PC-3 (cell line): ENCODE data around the gene VRK3. TPM values are rescaled to one million over a fixed set of nuclear protein-coding genes. Genes with fewer than 3 reads are reported as not detected.

Source experiments
- ATAC-seq: fragments of 200-7000 bp; cut with Tn5 transposase; 2 replicates; pipeline ENCODE4 v1.9.1; 2020; ENCODE audit warnings: mild to moderate bottlenecking, moderate library complexity
- BruUV-seq: library from RNA; stranded (reverse); fragments of 400-500 nt; replicated peaks from 2 replicates; lab custom pipeline; 2021; lab: Mats Ljungman, UMichigan
- CTCF ChIA-PET: fragments of 300-600 bp; sonication (Branson Sonifier 250); formaldehyde crosslinking; loops from one replicate; lab custom pipeline; 2022; ENCODE audit warnings: antibody characterized with exemption; lab: Charles Lee
- POLR2A ChIA-PET: fragments of 300-600 bp; sonication (Branson Sonifier 250); formaldehyde crosslinking; loops from one replicate; lab custom pipeline; 2022; ENCODE audit warnings: antibody characterized with exemption; ENCODE audit not compliant: unreplicated experiment; lab: Charles Lee
- DNase-seq: peaks from one replicate; pipeline ENCODE4 v3.0.0-alpha.2; 2015
- H2AFZ ChIP-seq: fragments of 300-600 bp; sonication (generic); 2 replicates; pipeline ENCODE4 v1.6.0; 2016; ENCODE audit warnings: antibody characterized with exemption, low read length
- H3F3A ChIP-seq: fragments of 300-600 bp; sonication (generic); one replicate; pipeline ENCODE4 v1.6.0; 2017; ENCODE audit warnings: antibody characterized with exemption, low read length, control low read depth, mild to moderate bottlenecking; ENCODE audit not compliant: unreplicated experiment
- H3K27ac ChIP-seq: fragments of 300-600 bp; sonication (generic); 2 replicates; pipeline ENCODE4 v1.5.1; 2016; ENCODE audit warnings: mild to moderate bottlenecking, low read length
- H3K27me3 ChIP-seq: fragments of 300-600 bp; sonication (generic); 2 replicates; pipeline ENCODE4 v1.6.1; 2016; ENCODE audit warnings: low read length, mixed read lengths
- H3K36me3 ChIP-seq: fragments of 300-600 bp; sonication (generic); 2 replicates; pipeline ENCODE4 v1.6.1; 2016; ENCODE audit warnings: low read depth, mixed run types, low read length, mixed read lengths
- H3K4me1 ChIP-seq: fragments of 300-600 bp; sonication (generic); 2 replicates; pipeline ENCODE4 v1.5.1; 2016; ENCODE audit warnings: low read length; ENCODE audit not compliant: insufficient read depth
- H3K4me2 ChIP-seq: fragments of 300-600 bp; sonication (generic); 2 replicates; pipeline ENCODE4 v1.6.0; 2016; ENCODE audit warnings: low read length
- H3K4me3 ChIP-seq: fragments of 300-600 bp; sonication (generic); 2 replicates; pipeline ENCODE4 v1.5.1; 2016; ENCODE audit warnings: mild to moderate bottlenecking, low read length, mixed read lengths
- H3K79me2 ChIP-seq: fragments of 300-600 bp; sonication (generic); 2 replicates; pipeline ENCODE4 v1.6.1; 2017; ENCODE audit warnings: low read length, mixed read lengths
- H3K9ac ChIP-seq: fragments of 300-600 bp; sonication (generic); 2 replicates; pipeline ENCODE4 v1.6.0; 2016; ENCODE audit warnings: mild to moderate bottlenecking, low read length
- H3K9me2 ChIP-seq: fragments of 300-600 bp; sonication (generic); replicated peaks from 2 replicates; pipeline ENCODE4 v1.6.1; 2016; ENCODE audit warnings: mixed run types, low read length, mixed read lengths
- H3K9me3 ChIP-seq: fragments of 300-600 bp; sonication (generic); 2 replicates; pipeline ENCODE4 v1.6.1; 2016; ENCODE audit warnings: low read length, mixed read lengths
- H4K20me1 ChIP-seq: fragments of 300-600 bp; sonication (generic); 2 replicates; pipeline ENCODE4 v1.6.1; 2016; ENCODE audit warnings: low read length, mixed read lengths
- EZH2 ChIP-seq: fragments of 300-600 bp; sonication (generic); IDR thresholded peaks from one replicate; pipeline ENCODE4 v1.6.1; 2017; ENCODE audit warnings: antibody characterized with exemption, mild to moderate bottlenecking, low read length; ENCODE audit not compliant: unreplicated experiment
- EZH2phosphoT487 ChIP-seq: fragments of 300-600 bp; sonication (generic); IDR thresholded peaks from 2 replicates; pipeline ENCODE4 v1.6.1; 2018; ENCODE audit warnings: mild to moderate bottlenecking, antibody characterized with exemption, low read length, borderline replicate concordance
- intact Hi-C: fragments of 100-400 bp; cut with micrococcal nuclease; formaldehyde crosslinking; loops from 2 replicates; pipeline ENCODE4 v1.9.0; 2023
- total RNA-seq: library from RNA; depleted of rRNA; stranded (reverse); fragments of >200 nt; gene quantifications from 2 replicates; pipeline ENCODE4 v1.2.3, GENCODE V29; 2014
- TF ChIP-seq, protein P1 (sequence below): fragments of 300-600 bp; sonication (generic); conservative IDR thresholded peaks from 2 replicates; pipeline ENCODE4 v1.5.1; 2017; ENCODE audit warnings: antibody characterized with exemption, low read depth, mild to moderate bottlenecking, low read length

The VRK3 gene
- total RNA-seq, 1 experiment from 2014 or later: 36.3 TPM

DNA sequence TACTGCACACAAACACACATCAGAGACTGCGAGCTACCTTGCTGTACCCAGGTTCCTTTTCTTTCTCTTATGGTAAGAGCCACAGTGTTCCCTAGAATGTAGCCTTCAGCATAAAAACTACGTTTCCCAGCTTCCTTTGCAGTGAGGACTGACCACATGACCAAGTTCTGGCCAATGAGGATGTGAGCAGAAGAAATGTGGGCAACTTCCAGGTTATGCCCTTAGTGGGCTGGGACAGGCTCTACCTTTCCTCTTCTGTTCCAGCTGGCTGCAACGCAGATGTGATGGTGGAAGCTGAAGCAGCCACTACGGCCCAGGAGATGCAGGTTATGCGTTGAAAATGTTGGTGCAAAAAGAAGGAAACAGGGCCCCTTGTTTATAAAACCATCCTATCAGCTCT, 27.5 kb downstream of the VRK3 start:
- no peak overlapping the region for H3K27ac ChIP-seq
- no peaks in the 10 kb centered on the region for H3K4me1 ChIP-seq
- no peaks in the 10 kb centered on the region for H3K9me2 ChIP-seq
- peaks cover 6% of the 10 kb centered on the region; the same call in 1 of the 2 replicates for H3K79me2 ChIP-seq
- no TSS peak for BruUV-seq
- ChIA-PET POLR2A (no interaction called here), CTCF (no interaction called here)
- H3K4me3 ChIP-seq: no peak overlapping the region
- H4K20me1 ChIP-seq: peaks cover 7% of the 10 kb centered on the region; the same call in 1 of the 2 replicates
- H3F3A ChIP-seq: no peaks in the 10 kb centered on the region
- no peak overlapping the region for H3K4me2 ChIP-seq
- no peaks in the 10 kb centered on the region for H3K27me3 ChIP-seq
- H3K9me3 ChIP-seq: no peaks in the 10 kb centered on the region
- no peak overlapping the region for H2AFZ ChIP-seq
- ATAC-seq (peak; percentile 66), DNase-seq (peak; percentile 48)
- intact Hi-C loops: no loop called here
- H3K9ac ChIP-seq: no peak overlapping the region
- peaks cover 57% of the 10 kb centered on the region for H3K36me3 ChIP-seq
- TF ChIP-seq EZH2phosphoT487 (no peak), EZH2 (no peak)
- TF ChIP-seq, protein P1, sequence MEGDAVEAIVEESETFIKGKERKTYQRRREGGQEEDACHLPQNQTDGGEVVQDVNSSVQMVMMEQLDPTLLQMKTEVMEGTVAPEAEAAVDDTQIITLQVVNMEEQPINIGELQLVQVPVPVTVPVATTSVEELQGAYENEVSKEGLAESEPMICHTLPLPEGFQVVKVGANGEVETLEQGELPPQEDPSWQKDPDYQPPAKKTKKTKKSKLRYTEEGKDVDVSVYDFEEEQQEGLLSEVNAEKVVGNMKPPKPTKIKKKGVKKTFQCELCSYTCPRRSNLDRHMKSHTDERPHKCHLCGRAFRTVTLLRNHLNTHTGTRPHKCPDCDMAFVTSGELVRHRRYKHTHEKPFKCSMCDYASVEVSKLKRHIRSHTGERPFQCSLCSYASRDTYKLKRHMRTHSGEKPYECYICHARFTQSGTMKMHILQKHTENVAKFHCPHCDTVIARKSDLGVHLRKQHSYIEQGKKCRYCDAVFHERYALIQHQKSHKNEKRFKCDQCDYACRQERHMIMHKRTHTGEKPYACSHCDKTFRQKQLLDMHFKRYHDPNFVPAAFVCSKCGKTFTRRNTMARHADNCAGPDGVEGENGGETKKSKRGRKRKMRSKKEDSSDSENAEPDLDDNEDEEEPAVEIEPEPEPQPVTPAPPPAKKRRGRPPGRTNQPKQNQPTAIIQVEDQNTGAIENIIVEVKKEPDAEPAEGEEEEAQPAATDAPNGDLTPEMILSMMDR: no peak

DNA sequence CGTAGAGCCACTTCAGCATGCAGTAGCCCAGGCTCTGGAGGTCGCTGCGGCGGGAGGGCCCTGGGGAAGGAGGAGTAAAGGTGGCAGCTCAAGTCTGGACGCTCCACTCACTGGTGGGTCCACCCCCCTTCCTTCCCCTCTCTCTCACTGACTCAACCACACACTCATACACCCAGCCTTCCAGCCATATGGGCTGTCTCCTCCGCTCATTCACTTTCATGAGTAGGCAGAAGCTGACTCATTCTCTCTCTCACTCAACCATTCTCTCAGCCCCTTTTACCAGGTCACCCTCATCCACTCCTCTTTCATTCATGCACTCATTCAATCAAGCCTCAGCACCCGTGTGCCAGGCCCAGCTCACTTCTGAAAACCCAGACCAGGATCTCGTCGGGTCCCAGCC, 36.7 kb downstream of the VRK3 start:
- Histone ChIP-seq H3K27ac (peak overlapping the region; percentile 32), H3K27me3 (no peaks in the 10 kb centered on the region), H4K20me1 (0 out of 2 replicates have a peak, but pooled peaks cover 13% of the 10 kb centered on the region), H3K4me3 (no peak overlapping the region), H3K9me2 (no peaks in the 10 kb centered on the region), H3K79me2 (no peaks in the 10 kb centered on the region), H3F3A (no peaks in the 10 kb centered on the region), H3K4me1 (peaks cover 14% of the 10 kb centered on the region), H3K36me3 (peaks cover 30% of the 10 kb centered on the region), H3K9me3 (no peaks in the 10 kb centered on the region), H3K4me2 (no peak overlapping the region), H3K9ac (no peak overlapping the region), H2AFZ (no peak overlapping the region)
- POLR2A ChIA-PET: no interaction called here
- TF ChIP-seq, protein P1: no peak
- TF ChIP-seq EZH2: no peak
- TF ChIP-seq EZH2phosphoT487: no peak
- ATAC-seq (peak; percentile 66), DNase-seq (peak; percentile 87)
- BruUV-seq: no TSS peak
- intact Hi-C loops: no loop called here
- CTCF ChIA-PET: no interaction called here

DNA sequence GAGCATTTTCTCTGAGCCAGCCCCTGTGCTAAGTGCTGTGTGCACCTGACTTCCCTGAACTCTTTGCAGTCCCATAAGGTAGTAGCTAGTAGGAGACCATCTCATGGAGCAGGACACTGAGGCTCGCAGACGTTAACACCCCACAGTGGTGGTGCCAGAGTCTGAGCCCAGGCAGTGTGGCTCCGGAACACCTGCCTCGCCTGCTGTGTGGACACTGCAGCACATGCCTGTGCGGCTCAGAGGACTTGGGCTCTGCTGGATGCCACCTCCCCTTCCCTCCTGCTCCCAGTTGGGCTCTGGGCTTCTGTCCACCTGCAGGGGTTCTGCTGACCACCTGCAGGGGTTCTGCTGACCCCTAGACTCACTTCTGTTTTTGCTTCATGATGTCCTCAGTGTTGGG, 37.2 kb downstream of the VRK3 start:
- H3K36me3 ChIP-seq: peaks cover 30% of the 10 kb centered on the region
- no peaks in the 10 kb centered on the region for H3F3A ChIP-seq
- no peak overlapping the region for H2AFZ ChIP-seq
- peaks cover 14% of the 10 kb centered on the region for H3K4me1 ChIP-seq
- H3K9me2 ChIP-seq: no peaks in the 10 kb centered on the region
- ChIA-PET CTCF (no interaction called here), POLR2A (no interaction called here)
- H3K4me3 ChIP-seq: no peak overlapping the region
- 0 out of 2 replicates have a peak, but pooled peaks cover 13% of the 10 kb centered on the region for H4K20me1 ChIP-seq
- intact Hi-C loops: no loop called here
- no TSS peak for BruUV-seq
- no peak overlapping the region for H3K4me2 ChIP-seq
- DNase-seq (no peak), ATAC-seq (no peak)
- no peaks in the 10 kb centered on the region for H3K79me2 ChIP-seq
- no peaks in the 10 kb centered on the region for H3K9me3 ChIP-seq
- peak overlapping the region; percentile 32; the same call in 1 of the 2 replicates for H3K27ac ChIP-seq
- H3K27me3 ChIP-seq: no peaks in the 10 kb centered on the region
- no peak overlapping the region for H3K9ac ChIP-seq
- TF ChIP-seq EZH2 (no peak), EZH2phosphoT487 (no peak)
- TF ChIP-seq, protein P1: no peak
